Neural cell (in vitro differentiated cells): ENCODE measurements around the gene ARHGAP42. TPM values are rescaled to one million over a fixed set of nuclear protein-coding genes. Genes with fewer than 3 reads are reported as not detected.
A peak's percentile ranks its signal among the peaks of the same experiment; 100 is the strongest.

Source experiments
- H2AFZ ChIP-seq: fragments of 200-600, 300-800 bp; sonication (generic), shearing (Covaris generic); 2 replicates; pipeline ENCODE4 v1.6.0; 2014; ENCODE audit warnings: low read depth, mild to moderate bottlenecking, antibody characterized with exemption, low read length, moderate library complexity
- H3F3A ChIP-seq: fragments of 200-600 bp; shearing (Covaris generic); 2 replicates; pipeline ENCODE4 v1.6.1; 2016; ENCODE audit warnings: mild to moderate bottlenecking, moderate library complexity, mixed read lengths, antibody characterized with exemption, low read length; ENCODE audit not compliant: insufficient read depth, poor library complexity, severe bottlenecking
- H3K27ac ChIP-seq: fragments of 200-600, 300-800 bp; sonication (generic), shearing (Covaris generic); 2 replicates; pipeline ENCODE4 v1.5.1; 2014; ENCODE audit warnings: mild to moderate bottlenecking, low read length, moderate library complexity
- H3K27me3 ChIP-seq: fragments of 300-800, 200-600 bp; sonication (generic), shearing (Covaris generic); 2 replicates; pipeline ENCODE4 v1.6.0; 2014; ENCODE audit warnings: mild to moderate bottlenecking, low read depth, low read length, moderate library complexity; ENCODE audit not compliant: insufficient read depth
- H3K36me3 ChIP-seq: fragments of 300-800, 200-600 bp; sonication (generic), shearing (Covaris generic); 2 replicates; pipeline ENCODE4 v1.5.1; 2014; ENCODE audit warnings: mild to moderate bottlenecking, antibody characterized with exemption, low read length, moderate library complexity; ENCODE audit not compliant: insufficient read depth
- H3K4me2 ChIP-seq: fragments of 300-800, 200-600 bp; sonication (generic), shearing (Covaris generic); 2 replicates; pipeline ENCODE4 v1.6.0; 2014; ENCODE audit warnings: mild to moderate bottlenecking, low read length
- H3K4me3 ChIP-seq: fragments of 300-800, 200-600 bp; sonication (generic), shearing (Covaris generic); 2 replicates; pipeline ENCODE4 v1.5.1; 2014; ENCODE audit warnings: mild to moderate bottlenecking, low read length, moderate library complexity
- H3K79me2 ChIP-seq: fragments of 200-600 bp; shearing (Covaris generic); replicated peaks from 2 replicates; pipeline ENCODE4 v1.6.0; 2014; ENCODE audit warnings: mild to moderate bottlenecking, low read length, moderate library complexity; ENCODE audit not compliant: insufficient read depth
- H3K9ac ChIP-seq: fragments of 300-800, 200-600 bp; sonication (generic), shearing (Covaris generic); 2 replicates; pipeline ENCODE4 v1.6.1; 2016; ENCODE audit warnings: mild to moderate bottlenecking, low read length, mixed read lengths
- H3K9me2 ChIP-seq: fragments of 200-600 bp; shearing (Covaris generic); 2 replicates; pipeline ENCODE4 v1.6.1; 2016; ENCODE audit warnings: mild to moderate bottlenecking, low read length, mixed read lengths; ENCODE audit not compliant: insufficient read depth
- H3K9me3 ChIP-seq: fragments of 200-600, 300-800 bp; sonication (generic), shearing (Covaris generic); 2 replicates; pipeline ENCODE4 v1.6.1; 2016; ENCODE audit warnings: mild to moderate bottlenecking, mixed run types, low read length, moderate library complexity, mixed read lengths
- H4K20me1 ChIP-seq: fragments of 200-600 bp; shearing (Covaris generic); 2 replicates; pipeline ENCODE4 v1.6.1; 2016; ENCODE audit warnings: mild to moderate bottlenecking, mixed run types; ENCODE audit not compliant: insufficient read depth
- CTCF ChIP-seq: fragments of 450-650 bp; IDR thresholded peaks from 2 replicates; pipeline ENCODE4 v1.5.1; 2014; ENCODE audit warnings: antibody characterized with exemption, mild to moderate bottlenecking, moderate library complexity; ENCODE audit not compliant: poor library complexity, severe bottlenecking
- EP300 ChIP-seq: fragments of 450-650 bp; conservative IDR thresholded peaks from 2 replicates; pipeline ENCODE4 v1.6.1; 2014; ENCODE audit warnings: antibody characterized with exemption, mild to moderate bottlenecking, moderate library complexity; ENCODE audit not compliant: poor library complexity, severe bottlenecking
- EZH2 ChIP-seq: fragments of 200-600, 300-800 bp; shearing (Covaris generic), sonication (generic); IDR thresholded peaks from 2 replicates; pipeline ENCODE4 v1.6.1; 2014; ENCODE audit warnings: antibody characterized with exemption, low read length, borderline replicate concordance, mild to moderate bottlenecking; ENCODE audit not compliant: insufficient read depth, poor library complexity, severe bottlenecking
- MXI1 ChIP-seq: fragments of 450-650 bp; conservative IDR thresholded peaks from 2 replicates; pipeline ENCODE4 v1.6.1; 2014; ENCODE audit warnings: antibody characterized with exemption, mild to moderate bottlenecking; ENCODE audit not compliant: poor library complexity, severe bottlenecking
- POLR2AphosphoS5 ChIP-seq: IDR thresholded peaks from 2 replicates; pipeline ENCODE4 v1.6.1; 2012
- RAD21 ChIP-seq: fragments of 450-650 bp; conservative IDR thresholded peaks from 2 replicates; pipeline ENCODE4 v1.6.1; 2014; ENCODE audit warnings: antibody characterized with exemption, mild to moderate bottlenecking, moderate library complexity
- SMC3 ChIP-seq: fragments of 450-650 bp; conservative IDR thresholded peaks from 2 replicates; pipeline ENCODE4 v1.6.1; 2014; ENCODE audit warnings: antibody characterized with exemption, mild to moderate bottlenecking, moderate library complexity; ENCODE audit not compliant: poor library complexity
- TAF1 ChIP-seq: IDR thresholded peaks from 2 replicates; pipeline ENCODE4 v1.6.1; 2012; ENCODE audit warnings: low read depth
- polyA plus RNA-seq: library from polyadenylated mRNA; depleted of rRNA; stranded (reverse); fragments of >200 nt; gene quantifications from 2 replicates; pipeline ENCODE4 v1.2.3, GENCODE V29; 2014
- TF ChIP-seq, protein P1 (sequence below): IDR thresholded peaks from 2 replicates; pipeline ENCODE4 v1.6.1; 2012; ENCODE audit warnings: borderline replicate concordance

The ARHGAP42 gene
- polyA plus RNA-seq, 1 donor from 2014 or later: 0.64 TPM

DNA sequence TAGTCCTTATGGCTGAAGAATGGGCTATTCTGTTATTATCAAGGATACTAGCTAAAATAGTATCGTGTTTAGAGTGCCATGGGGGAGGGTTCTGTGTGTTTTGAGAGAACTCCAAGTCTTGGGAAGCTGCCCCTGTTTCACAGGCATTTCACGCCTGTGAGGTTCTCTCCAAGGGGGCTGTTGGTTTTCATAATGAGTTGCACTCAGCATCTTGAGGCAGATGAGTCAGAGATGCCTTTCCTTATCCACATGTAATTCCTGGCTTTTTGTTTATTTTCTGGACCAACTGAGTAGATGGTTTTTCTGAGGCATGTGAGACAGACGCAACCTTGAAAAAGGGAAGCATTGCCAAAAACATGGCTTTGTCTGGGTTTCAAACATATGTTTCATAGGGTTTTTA is 203.7 kb downstream of the ARHGAP42 start:
- Histone ChIP-seq H3K4me3 (no peak overlapping the region), H3K36me3 (no peaks in the 10 kb centered on the region), H2AFZ (no peak overlapping the region), H3K79me2 (no peaks in the 10 kb centered on the region), H4K20me1 (no peaks in the 10 kb centered on the region), H3K4me2 (no peak overlapping the region), H3K27me3 (no peaks in the 10 kb centered on the region), H3K27ac (no peak overlapping the region), H3K9me2 (no peaks in the 10 kb centered on the region), H3F3A (no peaks in the 10 kb centered on the region), H3K9ac (no peak overlapping the region), H3K9me3 (no peaks in the 10 kb centered on the region)
- TF ChIP-seq TAF1 (no peak), POLR2AphosphoS5 (no peak), CTCF (no peak), SMC3 (no peak), RAD21 (no peak), MXI1 (no peak), EP300 (no peak), EZH2 (no peak)
- TF ChIP-seq, protein P1, sequence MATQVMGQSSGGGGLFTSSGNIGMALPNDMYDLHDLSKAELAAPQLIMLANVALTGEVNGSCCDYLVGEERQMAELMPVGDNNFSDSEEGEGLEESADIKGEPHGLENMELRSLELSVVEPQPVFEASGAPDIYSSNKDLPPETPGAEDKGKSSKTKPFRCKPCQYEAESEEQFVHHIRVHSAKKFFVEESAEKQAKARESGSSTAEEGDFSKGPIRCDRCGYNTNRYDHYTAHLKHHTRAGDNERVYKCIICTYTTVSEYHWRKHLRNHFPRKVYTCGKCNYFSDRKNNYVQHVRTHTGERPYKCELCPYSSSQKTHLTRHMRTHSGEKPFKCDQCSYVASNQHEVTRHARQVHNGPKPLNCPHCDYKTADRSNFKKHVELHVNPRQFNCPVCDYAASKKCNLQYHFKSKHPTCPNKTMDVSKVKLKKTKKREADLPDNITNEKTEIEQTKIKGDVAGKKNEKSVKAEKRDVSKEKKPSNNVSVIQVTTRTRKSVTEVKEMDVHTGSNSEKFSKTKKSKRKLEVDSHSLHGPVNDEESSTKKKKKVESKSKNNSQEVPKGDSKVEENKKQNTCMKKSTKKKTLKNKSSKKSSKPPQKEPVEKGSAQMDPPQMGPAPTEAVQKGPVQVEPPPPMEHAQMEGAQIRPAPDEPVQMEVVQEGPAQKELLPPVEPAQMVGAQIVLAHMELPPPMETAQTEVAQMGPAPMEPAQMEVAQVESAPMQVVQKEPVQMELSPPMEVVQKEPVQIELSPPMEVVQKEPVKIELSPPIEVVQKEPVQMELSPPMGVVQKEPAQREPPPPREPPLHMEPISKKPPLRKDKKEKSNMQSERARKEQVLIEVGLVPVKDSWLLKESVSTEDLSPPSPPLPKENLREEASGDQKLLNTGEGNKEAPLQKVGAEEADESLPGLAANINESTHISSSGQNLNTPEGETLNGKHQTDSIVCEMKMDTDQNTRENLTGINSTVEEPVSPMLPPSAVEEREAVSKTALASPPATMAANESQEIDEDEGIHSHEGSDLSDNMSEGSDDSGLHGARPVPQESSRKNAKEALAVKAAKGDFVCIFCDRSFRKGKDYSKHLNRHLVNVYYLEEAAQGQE: no peak

DNA sequence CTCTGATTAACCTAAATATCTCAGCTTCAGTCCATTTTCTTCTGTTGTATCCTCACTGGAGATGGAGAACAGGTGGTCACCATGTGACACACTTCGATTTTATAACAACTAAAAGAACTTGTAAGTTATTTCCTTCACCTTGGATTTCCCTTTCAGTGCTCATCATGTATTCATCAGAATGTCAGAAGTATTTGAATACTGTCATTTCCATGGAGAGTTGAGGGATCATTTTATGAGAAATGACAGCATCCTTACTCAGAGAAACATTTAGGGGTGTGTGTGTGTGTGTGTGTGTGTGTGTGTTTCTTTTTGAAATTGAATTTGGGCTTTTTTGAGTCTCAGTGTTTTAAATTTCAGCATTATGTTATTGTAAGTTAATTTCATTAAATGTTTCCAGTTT is 205.8 kb downstream of the ARHGAP42 start:
- no peaks in the 10 kb centered on the region for H3K9me2 ChIP-seq
- H3K4me3 ChIP-seq: no peak overlapping the region
- no peaks in the 10 kb centered on the region for H4K20me1 ChIP-seq
- H3K27me3 ChIP-seq: no peaks in the 10 kb centered on the region
- TF ChIP-seq RAD21 (no peak), TAF1 (no peak), POLR2AphosphoS5 (peak; percentile 28), EZH2 (no peak), CTCF (no peak), EP300 (peak; percentile 79), SMC3 (no peak), MXI1 (no peak)
- TF ChIP-seq, protein P1: no peak
- no peaks in the 10 kb centered on the region for H3F3A ChIP-seq
- no peak overlapping the region for H3K9ac ChIP-seq
- H3K79me2 ChIP-seq: no peaks in the 10 kb centered on the region
- H3K4me2 ChIP-seq: no peak overlapping the region
- H3K36me3 ChIP-seq: no peaks in the 10 kb centered on the region
- no peak overlapping the region for H2AFZ ChIP-seq
- H3K9me3 ChIP-seq: no peaks in the 10 kb centered on the region
- H3K27ac ChIP-seq: no peak overlapping the region
